MCF 10A (cell line): ENCODE data around the gene FASTK. TPM values are rescaled to one million over a fixed set of nuclear protein-coding genes. Genes with fewer than 3 reads are reported as not detected.

Experiments
- BruUV-seq: library from RNA; stranded (reverse); fragments of 400-500 nt; replicated peaks from 2 replicates; lab custom pipeline; 2021; lab: Mats Ljungman, UMichigan
- CTCF ChIA-PET: fragments of 300-600 bp; sonication (Branson Sonifier 250); formaldehyde crosslinking; extraction: SDS; loops from one replicate; lab custom pipeline; 2021; ENCODE audit warnings: antibody characterized with exemption, inconsistent platforms; lab: Yijun Ruan, JAX
- POLR2A ChIA-PET: fragments of 300-600, 350-650 bp; sonication (Branson Sonifier 250); formaldehyde crosslinking; extraction: SDS; loops from one replicate; lab custom pipeline; 2020; ENCODE audit warnings: antibody characterized with exemption, inconsistent platforms; lab: Yijun Ruan, JAX
- DNase-seq: peaks from one replicate; pipeline ENCODE4 v3.0.0-alpha.2; 2018; ENCODE audit not compliant: unreplicated experiment
- H3K27ac Mint-ChIP-seq: one replicate; pipeline ENCODE4 v1.8.0; 2022; ENCODE audit warnings: mild to moderate bottlenecking, low read depth, mixed read lengths; ENCODE audit not compliant: unreplicated experiment
- H3K27me3 Mint-ChIP-seq: one replicate; pipeline ENCODE4 v1.8.0; 2022; ENCODE audit warnings: mixed read lengths; ENCODE audit not compliant: insufficient read depth, unreplicated experiment
- H3K36me3 Mint-ChIP-seq: one replicate; pipeline ENCODE4 v1.8.0; 2022; ENCODE audit warnings: mild to moderate bottlenecking, moderate library complexity, mixed read lengths; ENCODE audit not compliant: insufficient read depth, unreplicated experiment
- H3K4me1 Mint-ChIP-seq: one replicate; pipeline ENCODE4 v1.8.0; 2022; ENCODE audit warnings: mixed read lengths; ENCODE audit not compliant: insufficient read depth, unreplicated experiment
- H3K4me3 Mint-ChIP-seq: one replicate; pipeline ENCODE4 v1.8.0; 2022; ENCODE audit warnings: mild to moderate bottlenecking, moderate library complexity, mixed read lengths; ENCODE audit not compliant: unreplicated experiment
- H3K9me3 Mint-ChIP-seq: one replicate; pipeline ENCODE4 v1.8.0; 2022; ENCODE audit warnings: mixed read lengths; ENCODE audit not compliant: unreplicated experiment
- intact Hi-C: fragments of 100-400 bp; cut with micrococcal nuclease; formaldehyde crosslinking; loops from 2 replicates; pipeline ENCODE4 v1.14.1; 2022
- total RNA-seq: library from RNA; stranded (reverse); gene quantifications from 2 replicates; pipeline ENCODE4 v1.2.3, GENCODE V29; 2022
- TF ChIP-seq, protein P1 (sequence below): fragments of 200-600 bp; IDR thresholded peaks from one replicate; pipeline ENCODE4 v1.8.0; 2022; ENCODE audit warnings: antibody characterized with exemption, mild to moderate bottlenecking; ENCODE audit not compliant: unreplicated experiment

Gene FASTK
- total RNA-seq, 1 experiment from 2014 or later = 79.3 TPM

- ChIA-PET POLR2A (no interaction called here), CTCF (no interaction called here)
- BruUV-seq = no TSS peak
- Mint-ChIP-seq H3K4me3 (no peak overlapping the region), H3K36me3 (peaks cover 8% of the 10 kb centered on the region), H3K27me3 (no peaks in the 10 kb centered on the region), H3K4me1 (peaks cover 10% of the 10 kb centered on the region), H3K9me3 (no peaks in the 10 kb centered on the region), H3K27ac (no peak overlapping the region)
- no peak for DNase-seq
- intact Hi-C loops = no loop called here
- TF ChIP-seq, protein P1, sequence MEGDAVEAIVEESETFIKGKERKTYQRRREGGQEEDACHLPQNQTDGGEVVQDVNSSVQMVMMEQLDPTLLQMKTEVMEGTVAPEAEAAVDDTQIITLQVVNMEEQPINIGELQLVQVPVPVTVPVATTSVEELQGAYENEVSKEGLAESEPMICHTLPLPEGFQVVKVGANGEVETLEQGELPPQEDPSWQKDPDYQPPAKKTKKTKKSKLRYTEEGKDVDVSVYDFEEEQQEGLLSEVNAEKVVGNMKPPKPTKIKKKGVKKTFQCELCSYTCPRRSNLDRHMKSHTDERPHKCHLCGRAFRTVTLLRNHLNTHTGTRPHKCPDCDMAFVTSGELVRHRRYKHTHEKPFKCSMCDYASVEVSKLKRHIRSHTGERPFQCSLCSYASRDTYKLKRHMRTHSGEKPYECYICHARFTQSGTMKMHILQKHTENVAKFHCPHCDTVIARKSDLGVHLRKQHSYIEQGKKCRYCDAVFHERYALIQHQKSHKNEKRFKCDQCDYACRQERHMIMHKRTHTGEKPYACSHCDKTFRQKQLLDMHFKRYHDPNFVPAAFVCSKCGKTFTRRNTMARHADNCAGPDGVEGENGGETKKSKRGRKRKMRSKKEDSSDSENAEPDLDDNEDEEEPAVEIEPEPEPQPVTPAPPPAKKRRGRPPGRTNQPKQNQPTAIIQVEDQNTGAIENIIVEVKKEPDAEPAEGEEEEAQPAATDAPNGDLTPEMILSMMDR = no peak
These were observed 31.6 kb downstream of the FASTK start for GRCh38 chr7:151048911-151049463.

DNA sequence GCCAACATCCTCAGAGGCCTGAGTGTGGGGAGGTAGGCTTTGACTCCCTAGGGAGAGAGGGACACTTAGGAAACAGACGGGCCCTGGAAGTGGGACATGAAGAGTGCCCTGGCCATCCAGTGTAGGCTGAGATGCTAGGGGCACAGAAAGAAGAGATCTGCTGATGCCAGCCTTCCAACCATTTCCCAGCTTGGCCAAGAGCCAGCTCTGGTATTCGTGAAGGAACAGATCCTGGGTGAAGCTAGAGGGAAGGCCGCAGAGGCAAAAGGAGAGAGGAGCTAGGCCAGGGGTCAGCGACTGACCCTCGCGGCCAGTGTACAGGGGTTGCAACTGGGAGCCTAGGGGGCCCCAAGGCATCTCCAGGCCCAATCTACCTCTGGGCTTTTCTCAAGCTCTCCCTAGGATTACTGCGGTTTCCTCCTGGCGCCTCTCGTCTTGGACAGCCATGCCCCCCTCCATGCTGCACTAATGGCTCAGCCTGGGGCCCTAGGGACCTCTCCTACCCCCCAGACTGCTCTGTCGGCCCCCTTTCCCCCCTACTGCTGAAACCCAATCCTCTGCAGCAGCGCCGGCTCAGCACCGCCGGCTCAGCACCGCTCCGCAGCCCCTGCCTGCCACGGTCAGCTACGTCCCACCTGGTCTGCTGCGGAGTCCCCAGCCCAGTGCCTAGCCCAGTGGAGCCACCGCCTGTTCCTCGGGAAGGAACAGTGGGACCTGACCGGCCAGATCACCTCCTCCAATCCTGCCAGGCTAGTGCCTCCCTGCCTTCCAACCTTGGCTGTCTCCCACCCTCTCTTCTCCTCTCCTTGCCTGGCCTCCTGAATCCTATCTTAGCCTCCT lies 32.4 kb downstream of the FASTK start, which contains the start of gene ASIC3:
Gene ASIC3 (plus strand): TSS at position 556 of the 840 bp plus-strand sequence. CDS start 355 bp downstream, outside the sequence.
- POLR2A ChIA-PET = interaction anchor here (1.1 kb wide), 1 partner anchor 20 kb away, joined by 4 read pairs; the partner anchor contains the start of gene ABCB8
- Mint-ChIP-seq H3K27ac (peak within 1 kb of the TSS; percentile 50), H3K9me3 (no peaks in the 10 kb centered on the region), H3K36me3 (peaks cover 8% of the 10 kb centered on the region), H3K27me3 (no peaks in the 10 kb centered on the region), H3K4me1 (peaks cover 10% of the 10 kb centered on the region), H3K4me3 (no peak within 1 kb of the TSS)
- no peak for DNase-seq
- TF ChIP-seq, protein P1 = no peak
- CTCF ChIA-PET = interaction anchor here (1.5 kb wide), 1 partner anchor 63 kb away, joined by 4 read pairs; no protein-coding TSS in a partner anchor
- intact Hi-C loops = no loop called here
- BruUV-seq = no TSS peak

- H3K4me1 Mint-ChIP-seq = peaks cover 10% of the 10 kb centered on the region
- H3K27ac Mint-ChIP-seq = peak overlapping the region; percentile 50
These were observed 33.7 kb downstream of the FASTK start for GRCh38 chr7:151046603-151047573.

More at GRCh38 chr7:151046603-151047573, 33.7 kb downstream of the FASTK start:
- Mint-ChIP-seq H3K9me3 (no peaks in the 10 kb centered on the region), H3K4me3 (no peak overlapping the region), H3K27me3 (no peaks in the 10 kb centered on the region), H3K36me3 (peaks cover 8% of the 10 kb centered on the region)
- TF ChIP-seq, protein P1 = no peak
- ChIA-PET POLR2A (interaction anchor here (0.7 to 1.4 kb wide), 5 partner anchors 10 to 67 kb away, joined by 3 to 6 read pairs (median 4); partner anchors contain the start of genes CDK5, FASTK and SLC4A2), CTCF (interaction anchor here (0.6 to 1.5 kb wide), 4 partner anchors 19 to 1240 kb away, joined by 3 to 4 read pairs (median 3); partner anchors contain the start of gene ABCB8)
- BruUV-seq = no TSS peak
- peak; percentile 70 for DNase-seq
- intact Hi-C loops = no loop called here
